Measurements from ENCODE around the gene ACACA. TPM values are rescaled to one million over a fixed set of nuclear protein-coding genes. Genes with fewer than 3 reads are reported as not detected.

Gene ACACA
- total and polyA plus RNA-seq, 9 donors, result 18.1 to 38.0 (median 24.4) TPM

DNA sequence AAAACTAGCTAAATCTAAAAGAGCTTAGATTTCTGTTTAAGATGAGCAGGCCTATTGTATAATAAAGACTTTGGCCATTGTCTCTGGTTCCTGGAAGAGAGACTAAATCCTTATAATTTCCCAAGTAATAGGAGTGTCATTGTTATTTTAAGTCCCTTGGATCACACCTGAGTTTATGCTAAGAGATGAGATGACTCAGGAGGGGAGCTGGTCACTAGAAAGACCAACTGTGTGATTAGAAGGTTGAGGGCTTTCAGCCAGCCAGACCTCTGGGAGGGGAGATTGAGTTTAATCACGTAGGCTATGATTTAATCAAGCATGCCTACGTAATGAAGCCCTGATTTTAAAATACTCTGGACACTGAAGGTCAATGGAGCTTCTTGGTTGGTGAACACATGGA lies 187.8 kb downstream of the ACACA start:
- DNase-seq, result no peak
- Histone ChIP-seq H3K27me3 (ENCODE audit: control insufficient read depth, insufficient read depth, low read length) (no peaks in the 10 kb centered on the region), H3K27ac (ENCODE audit: low read length) (no peak overlapping the region), H3K36me3 (ENCODE audit: control insufficient read depth, insufficient read depth, low read length) (peaks cover 10% of the 10 kb centered on the region), H3K4me1 (ENCODE audit: control insufficient read depth, insufficient read depth, low read length) (no peaks in the 10 kb centered on the region), H3K9me3 (replicated peaks; ENCODE audit: control insufficient read depth, low read depth, low read length) (no peaks in the 10 kb centered on the region), H3K4me3 (ENCODE audit: low read length) (no peak overlapping the region)
- WGBS (ENCODE audit: insufficient coverage), result no CpG with 5 or more reads among the region's 2 CpGs

DNA sequence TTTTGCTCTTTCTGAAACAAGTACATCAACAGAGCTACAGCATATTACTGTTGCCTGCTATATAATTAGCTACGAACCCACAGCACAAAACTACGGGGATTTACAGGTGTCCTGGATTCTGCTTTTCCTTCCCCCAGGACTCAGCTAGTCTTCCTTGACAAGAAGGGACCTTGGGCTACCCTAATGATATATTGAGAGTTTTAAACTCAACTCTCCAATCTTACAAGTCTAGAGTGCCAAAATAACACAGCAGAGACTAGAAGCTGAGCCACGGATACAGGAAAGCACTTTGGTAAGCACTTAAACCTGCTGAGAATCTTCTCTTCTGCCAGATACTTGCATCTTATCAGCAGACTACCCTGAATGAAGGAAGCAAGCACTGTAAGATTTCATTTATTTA lies 192.2 kb downstream of the ACACA start:
- Histone ChIP-seq H3K9me3 (replicated peaks; ENCODE audit: control insufficient read depth, low read depth, low read length) (no peaks in the 10 kb centered on the region), H3K4me3 (ENCODE audit: low read length) (no peak overlapping the region), H3K27me3 (ENCODE audit: control insufficient read depth, insufficient read depth, low read length) (no peaks in the 10 kb centered on the region), H3K36me3 (ENCODE audit: control insufficient read depth, insufficient read depth, low read length) (peaks cover 9% of the 10 kb centered on the region), H3K4me1 (ENCODE audit: control insufficient read depth, insufficient read depth, low read length) (no peaks in the 10 kb centered on the region), H3K27ac (ENCODE audit: low read length) (no peak overlapping the region)
- 83% methylated on average over 2 of the region's 3 CpGs for WGBS (ENCODE audit: insufficient coverage)
- DNase-seq, result no peak

GRCh38 chr17:37213927-37214326 lies 192.7 kb downstream of the ACACA start:
- H3K36me3 ChIP-seq (ENCODE audit: control insufficient read depth, insufficient read depth, low read length), result peaks cover 6% of the 10 kb centered on the region
- no peak overlapping the region for H3K27ac ChIP-seq (ENCODE audit: low read length)
- DNase-seq, result no peak
- no peaks in the 10 kb centered on the region for H3K27me3 ChIP-seq (ENCODE audit: control insufficient read depth, insufficient read depth, low read length)
- H3K4me1 ChIP-seq (ENCODE audit: control insufficient read depth, insufficient read depth, low read length), result no peaks in the 10 kb centered on the region
- H3K4me3 ChIP-seq (ENCODE audit: low read length), result no peak overlapping the region
- no peaks in the 10 kb centered on the region for H3K9me3 ChIP-seq (replicated peaks; ENCODE audit: control insufficient read depth, low read depth, low read length)
- 55% methylated on average over 1 of the region's 2 CpGs for WGBS (ENCODE audit: insufficient coverage)

DNA sequence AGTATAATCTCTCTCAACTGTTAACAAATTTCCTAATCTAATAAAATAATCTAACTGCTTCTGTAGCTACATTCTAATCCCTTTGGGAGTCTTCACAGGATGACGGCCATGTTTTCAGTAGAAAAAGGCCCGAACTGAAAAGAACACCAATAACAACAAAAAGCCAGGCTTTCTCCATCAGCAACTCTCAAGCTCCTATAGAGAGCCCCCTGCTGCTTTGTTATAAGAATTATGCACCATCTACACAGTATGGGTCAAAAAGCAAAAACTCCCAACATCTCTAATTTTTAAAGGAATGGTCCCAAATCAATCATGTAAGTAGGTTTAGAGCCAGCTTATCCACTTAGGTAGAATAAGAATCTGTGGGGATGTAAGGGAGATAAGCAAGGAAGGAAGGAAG lies 194.5 kb downstream of the ACACA start:
- DNase-seq, result peak; percentile 4
- 42% methylated on average over 2 of the region's 2 CpGs for WGBS (ENCODE audit: insufficient coverage)
- H3K36me3 ChIP-seq (ENCODE audit: control insufficient read depth, insufficient read depth, low read length), result peaks cover 10% of the 10 kb centered on the region
- no peaks in the 10 kb centered on the region for H3K4me1 ChIP-seq (ENCODE audit: control insufficient read depth, insufficient read depth, low read length)
- no peaks in the 10 kb centered on the region for H3K9me3 ChIP-seq (replicated peaks; ENCODE audit: control insufficient read depth, low read depth, low read length)
- no peak overlapping the region for H3K4me3 ChIP-seq (ENCODE audit: low read length)
- H3K27me3 ChIP-seq (ENCODE audit: control insufficient read depth, insufficient read depth, low read length), result no peaks in the 10 kb centered on the region
- no peak overlapping the region for H3K27ac ChIP-seq (ENCODE audit: low read length)

- no peak for DNase-seq
- peaks cover 13% of the 10 kb centered on the region for H3K36me3 ChIP-seq (ENCODE audit: control insufficient read depth, insufficient read depth, low read length)
- no peaks in the 10 kb centered on the region for H3K27me3 ChIP-seq (ENCODE audit: control insufficient read depth, insufficient read depth, low read length)
- no peaks in the 10 kb centered on the region for H3K4me1 ChIP-seq (ENCODE audit: control insufficient read depth, insufficient read depth, low read length)
- no peaks in the 10 kb centered on the region for H3K9me3 ChIP-seq (replicated peaks; ENCODE audit: control insufficient read depth, low read depth, low read length)
- H3K27ac ChIP-seq (ENCODE audit: low read length), result no peak overlapping the region
- no CpG with 5 or more reads among the region's 2 CpGs for WGBS (ENCODE audit: insufficient coverage)
- H3K4me3 ChIP-seq (ENCODE audit: low read length), result no peak overlapping the region
Measured at GRCh38 chr17:37211136-37211535, 195.5 kb downstream of the ACACA start.

DNA sequence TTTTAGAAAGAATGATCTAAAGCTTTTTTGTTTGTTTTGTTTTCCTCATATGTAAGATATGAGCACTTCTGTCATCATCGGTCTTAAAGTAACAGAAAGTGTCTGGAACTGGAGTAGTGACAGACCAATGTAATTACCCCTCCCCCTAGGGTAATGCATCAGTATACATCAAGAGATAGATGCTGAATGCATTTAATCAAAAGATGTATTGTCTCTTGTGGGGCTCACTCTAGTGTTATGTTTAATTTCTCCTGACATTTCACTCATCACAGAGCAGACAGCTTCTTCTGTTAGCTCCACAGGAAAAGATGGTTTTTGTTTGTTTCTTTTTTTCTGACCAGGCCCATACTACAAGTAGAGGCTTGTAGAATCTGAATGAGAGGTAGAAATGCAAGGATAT lies 199.5 kb downstream of the ACACA start:
- Histone ChIP-seq H3K36me3 (ENCODE audit: control insufficient read depth, insufficient read depth, low read length) (peaks cover 15% of the 10 kb centered on the region), H3K9me3 (replicated peaks; ENCODE audit: control insufficient read depth, low read depth, low read length) (no peaks in the 10 kb centered on the region), H3K4me1 (ENCODE audit: control insufficient read depth, insufficient read depth, low read length) (no peaks in the 10 kb centered on the region), H3K4me3 (ENCODE audit: low read length) (no peak overlapping the region), H3K27ac (ENCODE audit: low read length) (no peak overlapping the region), H3K27me3 (ENCODE audit: control insufficient read depth, insufficient read depth, low read length) (no peaks in the 10 kb centered on the region)
- WGBS (ENCODE audit: insufficient coverage), result no CpG with 5 or more reads among the region's 1 CpG
- DNase-seq, result no peak

DNA sequence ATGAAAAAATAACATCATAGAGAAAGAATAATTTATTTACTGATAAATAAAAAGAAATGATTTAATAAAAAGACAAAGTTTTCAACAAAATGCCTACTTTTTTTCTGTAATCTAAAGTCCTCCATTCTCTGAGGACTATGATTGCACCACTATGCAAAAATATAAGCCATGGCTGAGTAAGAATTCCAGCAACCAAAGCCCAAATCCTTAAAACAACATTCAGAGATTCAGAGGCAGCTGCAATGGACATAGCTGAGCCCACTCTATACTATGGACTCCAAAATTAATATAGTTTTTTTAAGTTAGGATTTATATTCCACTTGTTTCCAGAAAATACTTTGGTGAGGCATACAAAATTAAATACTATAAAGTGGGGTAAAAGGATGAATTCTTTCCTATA lies 200.3 kb downstream of the ACACA start:
- Histone ChIP-seq H3K27me3 (ENCODE audit: control insufficient read depth, insufficient read depth, low read length) (no peaks in the 10 kb centered on the region), H3K9me3 (replicated peaks; ENCODE audit: control insufficient read depth, low read depth, low read length) (no peaks in the 10 kb centered on the region), H3K27ac (ENCODE audit: low read length) (no peak overlapping the region), H3K4me3 (ENCODE audit: low read length) (no peak overlapping the region), H3K36me3 (ENCODE audit: control insufficient read depth, insufficient read depth, low read length) (peaks cover 15% of the 10 kb centered on the region), H3K4me1 (ENCODE audit: control insufficient read depth, insufficient read depth, low read length) (no peaks in the 10 kb centered on the region)
- no peak for DNase-seq

DNA sequence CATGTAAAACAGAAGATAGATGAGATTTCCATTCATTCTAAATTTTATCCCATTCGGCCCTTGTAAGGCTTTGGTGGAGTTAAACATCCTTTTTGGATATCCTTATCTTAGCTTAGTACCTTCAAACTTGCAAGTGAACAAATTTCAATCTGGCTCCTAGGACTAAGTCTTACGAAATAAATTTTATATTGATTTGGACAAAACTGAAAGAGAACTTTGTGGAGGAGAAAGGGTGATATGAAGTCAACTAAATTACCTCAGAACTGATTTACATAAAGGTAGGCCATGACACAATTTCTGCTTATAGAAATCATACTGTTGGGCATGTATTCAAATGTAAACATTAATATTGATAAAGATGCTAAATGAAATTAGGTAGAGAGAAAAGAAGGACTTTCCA lies 206.1 kb downstream of the ACACA start:
- Histone ChIP-seq H3K27me3 (ENCODE audit: control insufficient read depth, insufficient read depth, low read length) (no peaks in the 10 kb centered on the region), H3K4me3 (ENCODE audit: low read length) (no peak overlapping the region), H3K27ac (ENCODE audit: low read length) (no peak overlapping the region), H3K36me3 (ENCODE audit: control insufficient read depth, insufficient read depth, low read length) (peaks cover 5% of the 10 kb centered on the region), H3K9me3 (replicated peaks; ENCODE audit: control insufficient read depth, low read depth, low read length) (no peaks in the 10 kb centered on the region), H3K4me1 (ENCODE audit: control insufficient read depth, insufficient read depth, low read length) (no peaks in the 10 kb centered on the region)
- DNase-seq, result no peak
- no CpG with 5 or more reads among the region's 2 CpGs for WGBS (ENCODE audit: insufficient coverage)

- Histone ChIP-seq H3K4me3 (ENCODE audit: low read length) (no peak overlapping the region), H3K9me3 (replicated peaks; ENCODE audit: control insufficient read depth, low read depth, low read length) (no peaks in the 10 kb centered on the region), H3K4me1 (ENCODE audit: control insufficient read depth, insufficient read depth, low read length) (no peaks in the 10 kb centered on the region), H3K27me3 (ENCODE audit: control insufficient read depth, insufficient read depth, low read length) (no peaks in the 10 kb centered on the region), H3K36me3 (ENCODE audit: control insufficient read depth, insufficient read depth, low read length) (no peaks in the 10 kb centered on the region), H3K27ac (ENCODE audit: low read length) (no peak overlapping the region)
- no CpG with 5 or more reads among the region's 2 CpGs for WGBS (ENCODE audit: insufficient coverage)
- DNase-seq, result no peak
Measured at GRCh38 chr17:37197336-37197735, 209.3 kb downstream of the ACACA start.

GRCh38 chr17:37194208-37194607 lies 212.4 kb downstream of the ACACA start:
- H3K27ac ChIP-seq (ENCODE audit: low read length), result no peak overlapping the region
- no peaks in the 10 kb centered on the region for H3K9me3 ChIP-seq (replicated peaks; ENCODE audit: control insufficient read depth, low read depth, low read length)
- WGBS (ENCODE audit: insufficient coverage), result no CpG with 5 or more reads among the region's 1 CpG
- no peak overlapping the region for H3K4me3 ChIP-seq (ENCODE audit: low read length)
- no peak for DNase-seq
- H3K27me3 ChIP-seq (ENCODE audit: control insufficient read depth, insufficient read depth, low read length), result no peaks in the 10 kb centered on the region
- H3K36me3 ChIP-seq (ENCODE audit: control insufficient read depth, insufficient read depth, low read length), result peaks cover 9% of the 10 kb centered on the region
- no peaks in the 10 kb centered on the region for H3K4me1 ChIP-seq (ENCODE audit: control insufficient read depth, insufficient read depth, low read length)

- H3K27ac ChIP-seq (ENCODE audit: low read length), result no peak overlapping the region
- DNase-seq, result no peak
- peaks cover 21% of the 10 kb centered on the region for H3K36me3 ChIP-seq (ENCODE audit: control insufficient read depth, insufficient read depth, low read length)
- no CpG with 5 or more reads among the region's 2 CpGs for WGBS (ENCODE audit: insufficient coverage)
- no peaks in the 10 kb centered on the region for H3K4me1 ChIP-seq (ENCODE audit: control insufficient read depth, insufficient read depth, low read length)
- H3K27me3 ChIP-seq (ENCODE audit: control insufficient read depth, insufficient read depth, low read length), result no peaks in the 10 kb centered on the region
- H3K4me3 ChIP-seq (ENCODE audit: low read length), result no peak overlapping the region
- no peaks in the 10 kb centered on the region for H3K9me3 ChIP-seq (replicated peaks; ENCODE audit: control insufficient read depth, low read depth, low read length)
Measured at GRCh38 chr17:37191219-37191618, 215.4 kb downstream of the ACACA start.
